GM18520 (cell line): ENCODE measurements around the gene LAMA2.
"Not testable (repeated sequence)": the region's sequence is repeated elsewhere in the genome, so short reads cannot be mapped to it uniquely, and the experiment has no call there.

Experiments
- ATAC-seq: cut with Tn5 transposase; IDR thresholded peaks from one replicate; pipeline ENCODE4 v1.9.1; 2021; ENCODE audit not compliant: unreplicated experiment

Gene LAMA2

GRCh38 chr6:129007701-129008373 is 124.9 kb downstream of the LAMA2 start:
- no peak for ATAC-seq

GRCh38 chr6:129008591-129008990 is 125.7 kb downstream of the LAMA2 start:
- no peak for ATAC-seq

DNA sequence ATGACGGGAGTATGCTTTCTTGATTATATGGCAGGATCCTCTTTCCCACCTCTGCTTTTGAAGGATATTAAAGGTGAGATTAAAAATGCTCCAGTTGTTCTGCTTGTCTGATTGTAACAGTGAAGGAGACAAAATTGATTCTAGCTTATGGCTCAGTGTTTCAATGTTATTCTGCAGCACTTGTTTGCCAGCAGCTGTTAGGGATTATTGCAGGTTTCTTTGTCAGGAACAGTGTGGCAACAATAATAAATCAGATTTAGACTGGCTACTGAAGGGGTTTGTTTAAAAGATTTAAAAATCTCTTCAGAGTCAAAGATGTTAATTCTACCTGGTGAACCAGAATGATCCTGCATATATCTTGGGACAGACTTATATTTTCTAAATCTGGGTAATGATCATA is 126.9 kb downstream of the LAMA2 start:
- no peak for ATAC-seq

- no peak for ATAC-seq
Measured at GRCh38 chr6:129014302-129014701, 131.4 kb downstream of the LAMA2 start.

DNA sequence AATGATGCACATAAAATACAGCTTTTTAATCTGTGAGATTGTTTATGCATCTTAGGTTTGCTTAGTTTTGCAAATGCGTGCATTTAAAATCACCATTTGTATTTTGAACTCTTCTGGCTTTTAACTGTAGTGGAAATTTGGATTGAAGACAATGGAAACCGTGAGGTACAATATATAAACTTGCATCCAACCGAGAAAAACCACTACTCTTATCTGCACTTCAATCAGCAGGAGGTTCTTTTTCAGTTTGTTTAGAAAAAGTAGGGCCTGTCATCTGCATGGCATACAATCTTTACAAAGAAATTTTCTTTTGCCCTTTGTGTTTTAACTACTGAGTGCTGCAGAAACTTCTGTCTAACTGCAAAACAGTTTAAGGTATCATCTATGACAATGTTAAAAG is 132.8 kb downstream of the LAMA2 start:
- ATAC-seq, result no peak

DNA sequence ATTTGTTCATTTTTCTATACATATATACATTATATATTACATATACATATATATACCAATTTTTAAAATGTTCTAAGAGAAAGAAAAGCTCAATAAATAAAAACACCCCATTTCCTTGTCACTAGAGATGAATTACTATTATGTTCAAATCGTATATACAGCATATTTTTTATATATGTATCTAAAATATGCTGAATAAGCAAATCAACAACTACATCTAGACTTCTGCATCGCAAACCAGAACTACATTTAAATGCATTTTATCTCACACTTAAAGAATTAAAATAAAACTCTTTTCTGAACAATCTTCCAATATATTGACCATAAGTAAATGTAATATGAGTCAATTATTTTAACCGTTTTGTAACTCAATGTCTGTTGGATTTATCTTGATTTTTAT is 133.9 kb downstream of the LAMA2 start:
- no peak for ATAC-seq

DNA sequence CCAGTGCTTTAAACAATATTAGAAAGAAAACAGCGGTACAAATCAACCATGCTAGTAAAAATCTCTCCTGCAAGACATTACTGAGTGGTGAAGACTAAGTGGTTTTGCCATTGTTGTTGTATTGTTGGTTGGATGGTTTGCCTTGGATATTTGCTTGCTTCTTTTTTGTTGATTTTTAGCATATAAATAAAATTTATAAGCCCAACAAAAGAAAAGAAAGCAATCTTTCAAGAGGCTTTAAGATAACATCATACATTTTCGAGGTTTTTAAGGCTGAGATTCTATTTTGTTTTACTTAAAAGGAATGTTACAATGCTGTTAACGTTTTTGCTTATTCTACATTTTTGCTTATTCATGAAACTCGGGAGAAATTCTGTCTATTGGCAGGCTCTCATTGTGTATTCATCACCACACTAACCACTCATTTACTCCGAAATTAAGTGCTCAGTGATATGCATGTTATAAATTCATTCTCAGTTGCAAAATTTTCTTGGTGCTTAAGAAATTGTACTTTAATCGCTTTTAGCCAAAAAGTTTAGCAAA is 139.1 kb downstream of the LAMA2 start:
- ATAC-seq, result no peak

- no peak for ATAC-seq
Measured at GRCh38 chr6:129026601-129027000, 143.7 kb downstream of the LAMA2 start.

DNA sequence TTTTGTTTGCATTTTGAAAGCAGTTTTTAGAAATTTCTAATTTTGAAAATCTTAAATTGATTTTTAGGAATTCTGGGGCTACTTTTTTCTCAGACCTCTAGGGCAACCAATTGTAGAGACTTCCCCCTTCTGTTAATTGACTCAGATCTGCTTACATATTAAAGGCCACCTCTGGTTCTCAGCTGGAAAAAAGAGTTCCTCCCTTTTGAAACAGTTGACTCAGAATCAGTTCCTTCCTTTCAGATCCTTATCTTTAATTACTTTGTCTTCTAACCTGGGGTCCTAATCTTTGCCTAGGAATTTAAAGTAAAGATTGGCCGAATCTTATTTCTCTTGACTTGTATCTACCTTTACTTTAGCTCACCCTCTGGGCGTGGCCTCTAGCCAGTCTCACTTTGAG is 146.8 kb downstream of the LAMA2 start:
- no peak for ATAC-seq

DNA sequence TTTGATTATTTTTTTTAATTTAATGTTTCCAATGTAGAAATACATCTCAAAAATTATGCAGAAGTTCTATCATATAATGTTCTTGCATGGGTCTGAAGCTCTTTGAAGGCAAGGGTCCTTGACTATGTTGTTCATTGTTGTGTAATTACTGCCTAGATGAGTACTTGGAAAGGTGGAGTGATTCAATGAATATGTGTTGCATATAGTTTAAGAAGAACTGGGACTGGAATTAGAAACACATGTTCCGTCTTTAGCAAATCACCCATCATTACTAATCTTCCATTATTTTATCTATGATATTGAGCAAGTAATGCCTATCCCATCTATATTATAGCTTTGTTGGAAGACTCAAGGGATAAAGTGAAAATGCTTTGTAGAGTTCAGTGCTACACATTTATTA is 147.3 kb downstream of the LAMA2 start:
- no peak for ATAC-seq

DNA sequence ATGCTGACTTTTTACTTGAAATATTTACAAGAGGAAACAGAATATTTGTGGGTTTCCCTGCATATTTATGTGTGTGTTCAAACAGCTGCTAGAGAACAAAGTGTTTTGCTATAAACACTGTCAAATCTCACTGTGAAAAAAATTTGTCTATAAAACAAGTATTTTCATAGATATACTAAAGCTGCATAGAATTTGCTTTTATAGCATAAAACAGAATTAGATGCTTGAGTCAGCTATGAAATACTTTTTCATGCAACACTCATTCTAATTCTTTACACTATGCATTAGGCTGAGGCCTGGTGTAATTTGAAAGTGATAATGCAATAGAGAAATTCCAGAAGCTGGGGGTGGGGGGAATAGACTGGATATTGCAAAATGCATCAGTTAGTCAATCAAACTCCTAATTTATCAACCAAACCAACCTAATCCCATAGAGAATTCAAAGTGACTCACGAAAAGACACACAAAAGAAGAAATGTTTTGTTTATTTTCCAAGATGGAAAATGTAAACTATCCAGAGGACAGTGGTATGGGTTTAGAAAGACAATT is 148.2 kb downstream of the LAMA2 start:
- ATAC-seq, result no peak

- ATAC-seq, result no peak
Measured at GRCh38 chr6:129032602-129033001, 149.7 kb downstream of the LAMA2 start.

DNA sequence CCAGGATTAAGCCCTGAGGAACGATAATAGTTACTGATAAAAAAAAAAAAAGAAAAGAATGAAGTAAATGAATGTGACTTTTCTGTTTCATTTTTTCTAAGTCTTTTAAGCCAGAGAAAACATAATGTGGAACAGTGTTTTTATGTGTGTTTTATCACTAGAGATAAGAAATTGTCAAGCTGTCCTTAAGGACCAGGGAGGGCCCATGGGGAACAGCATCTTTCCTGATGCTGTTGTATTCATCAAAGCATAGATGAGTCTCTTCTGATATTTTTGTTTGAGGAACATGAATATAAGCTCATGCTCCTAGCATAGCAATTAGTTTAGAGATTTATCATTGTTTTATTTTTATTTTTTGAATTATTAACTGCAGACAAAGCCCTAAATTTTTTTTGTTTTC is 150.2 kb downstream of the LAMA2 start:
- no peak for ATAC-seq

DNA sequence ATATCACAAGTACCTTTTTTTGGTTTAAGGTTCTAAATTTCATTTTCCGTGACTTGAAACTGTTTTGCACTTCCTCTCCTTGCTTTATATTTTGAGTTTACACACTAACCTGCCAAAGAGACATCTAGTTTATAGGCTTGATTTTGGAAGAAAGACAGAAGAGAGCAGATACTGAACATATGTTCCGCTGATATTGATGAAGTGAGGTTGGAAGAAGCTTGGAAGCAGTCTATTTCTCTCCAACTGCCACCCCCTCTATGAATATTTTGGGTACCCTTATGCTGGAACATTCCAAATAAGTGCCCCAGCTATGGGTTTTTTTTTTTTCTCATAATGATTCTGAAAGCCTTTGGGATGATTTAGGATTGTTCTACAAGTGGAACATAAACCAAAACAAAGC is 150.6 kb downstream of the LAMA2 start:
- no peak for ATAC-seq

- ATAC-seq, result no peak
Measured at GRCh38 chr6:129041563-129041962, 158.6 kb downstream of the LAMA2 start.

DNA sequence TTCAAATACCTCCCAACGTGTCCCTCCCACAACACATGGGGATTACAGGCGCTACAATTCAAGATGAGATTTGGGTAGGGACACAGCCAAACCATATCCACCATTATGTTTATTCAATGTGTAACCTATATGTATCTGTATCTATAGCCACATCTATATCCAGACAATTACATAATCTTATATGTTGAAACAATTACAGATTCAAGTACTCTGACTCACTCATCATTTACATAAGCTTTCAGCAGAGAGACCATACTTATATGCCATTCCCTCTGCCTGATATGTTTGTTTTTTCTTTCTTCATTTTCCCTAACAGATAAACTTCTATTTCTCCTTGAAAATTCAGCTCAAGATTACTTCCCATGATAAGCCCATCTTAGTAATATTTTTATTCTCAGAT is 163.6 kb downstream of the LAMA2 start:
- ATAC-seq, result no peak

DNA sequence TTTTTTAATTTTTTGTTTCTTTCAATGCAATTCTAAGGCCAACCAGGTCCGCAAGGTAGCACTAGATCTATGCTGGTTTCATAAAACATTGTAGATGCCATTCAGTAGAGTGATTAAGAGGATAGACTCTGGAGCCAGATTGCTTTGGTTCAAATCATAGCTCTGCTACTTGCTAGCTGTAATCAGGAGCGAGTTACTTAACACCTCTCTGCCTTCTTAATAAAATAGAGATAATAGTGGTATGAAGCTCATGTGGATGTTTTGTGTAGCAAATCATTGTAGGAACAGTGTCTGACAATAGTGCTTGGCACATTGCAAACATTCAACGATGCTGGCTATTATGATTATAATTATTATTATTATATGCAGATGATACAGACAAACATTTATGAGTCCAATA is 164.9 kb downstream of the LAMA2 start:
- ATAC-seq, result no peak

- no peak for ATAC-seq
Measured at GRCh38 chr6:129050086-129050485, 167.1 kb downstream of the LAMA2 start.

GRCh38 chr6:129053143-129053542 is 170.2 kb downstream of the LAMA2 start:
- ATAC-seq, result not testable (repeated sequence)

DNA sequence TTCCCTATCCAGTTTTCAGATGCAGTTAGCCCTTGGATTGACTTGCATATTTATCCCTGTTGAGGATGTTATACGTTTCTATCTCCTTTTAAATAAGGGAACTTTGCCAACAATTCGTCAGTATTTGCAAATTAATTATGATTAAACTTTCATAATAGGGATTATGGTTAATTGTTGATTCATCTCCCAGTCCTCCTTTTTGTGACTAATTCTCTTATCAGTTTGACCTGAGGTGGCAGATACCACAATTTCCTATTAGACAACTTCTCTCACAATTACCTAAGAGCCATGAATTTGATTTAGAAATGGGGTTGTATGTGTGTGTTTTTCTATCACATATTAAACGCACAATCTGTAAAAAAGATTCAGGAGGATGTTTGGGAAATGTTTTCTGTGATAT is 172.9 kb downstream of the LAMA2 start:
- no peak for ATAC-seq

GRCh38 chr6:129059650-129060049 is 176.7 kb downstream of the LAMA2 start:
- ATAC-seq, result no peak

- ATAC-seq, result no peak
Measured at GRCh38 chr6:129069006-129069405, 186.1 kb downstream of the LAMA2 start.

GRCh38 chr6:129073051-129073450 is 190.1 kb downstream of the LAMA2 start:
- no peak for ATAC-seq
